PC-9 (cell line): ENCODE data around the gene PIK3R1.

ENCODE experiments used
- EZH2 ChIP-seq: fragments of 200-600 bp; sonication (generic); IDR thresholded peaks from 2 replicates; pipeline ENCODE4 v1.8.0; 2017; ENCODE audit warnings: antibody characterized with exemption, low read depth
- TF ChIP-seq, protein P1 (sequence below): fragments of 200-600 bp; sonication (generic); conservative IDR thresholded peaks from 2 replicates; pipeline ENCODE4 v1.6.1; 2017; ENCODE audit warnings: mixed run types, antibody characterized with exemption, mild to moderate bottlenecking, moderate library complexity

GRCh38 chr5:68320413-68320986 lies 104.9 kb downstream of the PIK3R1 start:
- TF ChIP-seq, protein P1, sequence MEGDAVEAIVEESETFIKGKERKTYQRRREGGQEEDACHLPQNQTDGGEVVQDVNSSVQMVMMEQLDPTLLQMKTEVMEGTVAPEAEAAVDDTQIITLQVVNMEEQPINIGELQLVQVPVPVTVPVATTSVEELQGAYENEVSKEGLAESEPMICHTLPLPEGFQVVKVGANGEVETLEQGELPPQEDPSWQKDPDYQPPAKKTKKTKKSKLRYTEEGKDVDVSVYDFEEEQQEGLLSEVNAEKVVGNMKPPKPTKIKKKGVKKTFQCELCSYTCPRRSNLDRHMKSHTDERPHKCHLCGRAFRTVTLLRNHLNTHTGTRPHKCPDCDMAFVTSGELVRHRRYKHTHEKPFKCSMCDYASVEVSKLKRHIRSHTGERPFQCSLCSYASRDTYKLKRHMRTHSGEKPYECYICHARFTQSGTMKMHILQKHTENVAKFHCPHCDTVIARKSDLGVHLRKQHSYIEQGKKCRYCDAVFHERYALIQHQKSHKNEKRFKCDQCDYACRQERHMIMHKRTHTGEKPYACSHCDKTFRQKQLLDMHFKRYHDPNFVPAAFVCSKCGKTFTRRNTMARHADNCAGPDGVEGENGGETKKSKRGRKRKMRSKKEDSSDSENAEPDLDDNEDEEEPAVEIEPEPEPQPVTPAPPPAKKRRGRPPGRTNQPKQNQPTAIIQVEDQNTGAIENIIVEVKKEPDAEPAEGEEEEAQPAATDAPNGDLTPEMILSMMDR, result no peak
- no peak for TF ChIP-seq EZH2
